ENCODE data around the gene BTN2A1. TPM values are rescaled to one million over a fixed set of nuclear protein-coding genes. Genes with fewer than 3 reads are reported as not detected.
A peak's percentile ranks its signal among the peaks of the same experiment; 100 is the strongest.

The BTN2A1 gene
- total RNA-seq, 1 donor from 2014 or later: 23.8 TPM

- peaks cover 16% of the 10 kb centered on the region for H3K36me3 Mint-ChIP-seq
- no peaks in the 10 kb centered on the region for H3K4me1 Mint-ChIP-seq (ENCODE audit: unreplicated experiment)
- H3K27ac Mint-ChIP-seq: no peak overlapping the region
- TF ChIP-seq CTCF (conservative IDR thresholded peaks at IDR 0.05): no peak
- DNase-seq (ENCODE audit: extremely low spot score, unreplicated experiment): no peak
- no peak overlapping the region for H3K4me3 Mint-ChIP-seq
- no peaks in the 10 kb centered on the region for H3K27me3 Mint-ChIP-seq
- peaks cover 8% of the 10 kb centered on the region for H3K9me3 Mint-ChIP-seq
Measured at GRCh38 chr6:26438000-26438399, 19.8 kb upstream of the BTN2A1 start.

- DNase-seq (ENCODE audit: extremely low spot score, unreplicated experiment): no peak
- Mint-ChIP-seq H3K36me3 (peaks cover 10% of the 10 kb centered on the region), H3K27ac (no peak overlapping the region), H3K9me3 (peaks cover 1% of the 10 kb centered on the region), H3K27me3 (peaks cover 2% of the 10 kb centered on the region), H3K4me3 (peak overlapping the region; percentile 67), H3K4me1 (ENCODE audit: unreplicated experiment) (peaks cover under 1% of the 10 kb centered on the region)
- no peak for TF ChIP-seq CTCF (conservative IDR thresholded peaks at IDR 0.05)
Measured at GRCh38 chr6:26439151-26440125, 18.3 kb upstream of the BTN2A1 start.

GRCh38 chr6:26440977-26441358 lies 16.8 kb upstream of the BTN2A1 start:
- Mint-ChIP-seq H3K9me3 (no peaks in the 10 kb centered on the region), H3K27me3 (peaks cover 7% of the 10 kb centered on the region), H3K27ac (no peak overlapping the region), H3K36me3 (peaks cover 7% of the 10 kb centered on the region), H3K4me3 (peak overlapping the region; percentile 67), H3K4me1 (ENCODE audit: unreplicated experiment) (peaks cover 8% of the 10 kb centered on the region)
- no peak for TF ChIP-seq CTCF (conservative IDR thresholded peaks at IDR 0.05)
- no peak for DNase-seq (ENCODE audit: extremely low spot score, unreplicated experiment)

GRCh38 chr6:26441977-26442376 lies 15.8 kb upstream of the BTN2A1 start:
- Mint-ChIP-seq H3K36me3 (no peaks in the 10 kb centered on the region), H3K27ac (no peak overlapping the region), H3K27me3 (peaks cover 7% of the 10 kb centered on the region), H3K4me3 (no peak overlapping the region), H3K4me1 (ENCODE audit: unreplicated experiment) (peaks cover 8% of the 10 kb centered on the region), H3K9me3 (no peaks in the 10 kb centered on the region)
- no peak for TF ChIP-seq CTCF (conservative IDR thresholded peaks at IDR 0.05)
- no peak for DNase-seq (ENCODE audit: extremely low spot score, unreplicated experiment)

GRCh38 chr6:26445934-26446667 lies 11.7 kb upstream of the BTN2A1 start:
- Mint-ChIP-seq H3K4me1 (ENCODE audit: unreplicated experiment) (peaks cover 8% of the 10 kb centered on the region), H3K9me3 (no peaks in the 10 kb centered on the region), H3K27me3 (peaks cover 7% of the 10 kb centered on the region), H3K36me3 (no peaks in the 10 kb centered on the region), H3K4me3 (no peak overlapping the region), H3K27ac (no peak overlapping the region)
- no peak for TF ChIP-seq CTCF (conservative IDR thresholded peaks at IDR 0.05)
- DNase-seq (ENCODE audit: extremely low spot score, unreplicated experiment): no peak
